Mammary epithelial cell (primary cell): ENCODE measurements around the gene DIPK1C.

Source experiments
- EZH2 ChIP-seq: IDR thresholded peaks from 2 replicates; pipeline ENCODE4 v1.6.1; 2012; ENCODE audit warnings: low read length, inconsistent platforms, borderline replicate concordance
- TF ChIP-seq, protein P1 (sequence below), 2 donors: IDR thresholded peaks in 1 of 2; conservative IDR thresholded peaks in 1 of 2; 2 replicates each; pipeline ENCODE4 v1.5.1; 2011 to 2012; ENCODE audit warnings: inconsistent platforms in 2 of 2, low read length in 2 of 2, mild to moderate bottlenecking in 2 of 2, control low read depth in 1 of 2, low read depth in 1 of 2; ENCODE audit not compliant: insufficient read depth in 1 of 2; ENCODE audit errors: extremely low read depth in 1 of 2

DNA sequence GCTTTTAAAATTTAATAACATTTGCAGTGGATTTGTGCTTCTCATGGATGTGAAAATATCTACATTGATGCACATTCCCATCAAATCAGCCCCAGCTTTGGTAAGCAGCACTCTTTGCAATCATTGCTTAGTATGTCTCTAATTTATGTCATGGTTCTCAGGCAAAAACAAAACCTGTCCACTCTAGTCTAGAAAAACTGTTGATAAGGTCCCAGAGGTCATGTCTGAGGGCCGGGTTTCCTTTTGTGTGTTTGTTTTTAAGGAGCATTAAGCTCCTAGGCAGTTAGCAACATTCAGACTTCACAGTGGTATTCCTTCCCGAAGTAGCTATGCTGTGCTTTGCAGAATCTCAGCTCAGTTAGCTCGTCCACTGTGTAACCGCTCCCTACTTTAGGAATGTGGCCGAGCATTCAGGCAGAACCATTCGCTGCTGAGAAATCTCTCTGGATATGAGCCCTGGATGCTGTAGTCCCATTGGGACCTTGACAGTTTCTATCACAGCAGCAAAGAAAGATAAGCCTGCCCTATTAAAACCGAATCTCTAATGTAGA is 4.0 kb downstream of the DIPK1C start:
- TF ChIP-seq, protein P1, sequence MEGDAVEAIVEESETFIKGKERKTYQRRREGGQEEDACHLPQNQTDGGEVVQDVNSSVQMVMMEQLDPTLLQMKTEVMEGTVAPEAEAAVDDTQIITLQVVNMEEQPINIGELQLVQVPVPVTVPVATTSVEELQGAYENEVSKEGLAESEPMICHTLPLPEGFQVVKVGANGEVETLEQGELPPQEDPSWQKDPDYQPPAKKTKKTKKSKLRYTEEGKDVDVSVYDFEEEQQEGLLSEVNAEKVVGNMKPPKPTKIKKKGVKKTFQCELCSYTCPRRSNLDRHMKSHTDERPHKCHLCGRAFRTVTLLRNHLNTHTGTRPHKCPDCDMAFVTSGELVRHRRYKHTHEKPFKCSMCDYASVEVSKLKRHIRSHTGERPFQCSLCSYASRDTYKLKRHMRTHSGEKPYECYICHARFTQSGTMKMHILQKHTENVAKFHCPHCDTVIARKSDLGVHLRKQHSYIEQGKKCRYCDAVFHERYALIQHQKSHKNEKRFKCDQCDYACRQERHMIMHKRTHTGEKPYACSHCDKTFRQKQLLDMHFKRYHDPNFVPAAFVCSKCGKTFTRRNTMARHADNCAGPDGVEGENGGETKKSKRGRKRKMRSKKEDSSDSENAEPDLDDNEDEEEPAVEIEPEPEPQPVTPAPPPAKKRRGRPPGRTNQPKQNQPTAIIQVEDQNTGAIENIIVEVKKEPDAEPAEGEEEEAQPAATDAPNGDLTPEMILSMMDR (conservative IDR thresholded peaks at IDR 0.05 in 1 of 2, IDR thresholded peaks at IDR 0.05 in 1 of 2; ENCODE audit: extremely low read depth in 1 of 2, insufficient read depth in 1 of 2, low read depth in 1 of 2, low read length in 2 of 2) = no peak
- TF ChIP-seq EZH2 = no peak
